Measurements from ENCODE around the gene XAB2. TPM values are rescaled to one million over a fixed set of nuclear protein-coding genes. Genes with fewer than 3 reads are reported as not detected.

Gene XAB2
- total and polyA plus RNA-seq, 2 donors (not counting 1 experiment from before 2014, with no cell fraction given): 62.7 to 93.8 TPM

DNA sequence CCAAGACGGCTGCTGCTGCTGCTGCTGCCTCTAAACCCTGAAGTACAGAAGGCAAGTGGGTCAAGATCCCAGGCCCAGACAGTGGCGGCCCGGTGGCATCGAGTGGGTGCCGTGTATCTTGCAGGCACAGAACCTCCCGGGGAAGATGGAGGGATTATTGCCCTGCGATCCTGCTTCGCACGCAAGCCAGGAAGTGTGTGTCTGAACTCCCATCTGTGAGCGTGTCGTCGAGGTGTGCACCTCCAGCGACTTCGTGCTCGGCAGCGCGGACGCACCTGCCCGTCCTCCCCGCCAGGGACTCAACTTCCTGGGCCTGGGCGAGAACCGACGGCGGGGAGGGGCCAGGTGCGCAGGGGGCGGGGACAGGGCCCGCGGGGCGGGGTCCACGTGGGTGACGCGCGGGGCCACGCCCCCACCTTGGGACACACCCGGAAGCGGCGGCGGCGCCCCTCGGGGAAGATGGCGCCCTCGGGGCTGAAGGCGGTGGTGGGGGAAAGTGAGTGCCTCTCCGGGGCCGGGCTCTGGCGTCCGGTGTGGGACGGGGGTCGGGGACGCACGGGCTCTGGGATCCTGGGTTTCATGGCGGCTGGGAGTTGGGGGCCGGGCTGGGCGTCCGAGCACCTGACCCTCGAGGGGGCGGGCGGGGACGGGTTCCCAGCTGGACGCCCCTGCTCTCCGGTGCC, 7.5 kb upstream of the XAB2 start, which contains the start of gene STXBP2:
STXBP2 (plus strand) TSS at position 420 of the 683 bp plus-strand sequence; CDS start at position 460, 40 bp downstream.
- ATAC-seq (ENCODE audit: low read depth) (peak; percentile 98), DNase-seq (peak; percentile 93)
- intact Hi-C loops (cut with micrococcal nuclease): loop anchor here (1.0 kb wide), 2 partner anchors 8 to 21 kb away; partner anchors contain the start of genes PET100 and XAB2
- POLR2A ChIA-PET: interaction anchor here (1.0 kb wide), 1 partner anchor 102 kb away, joined by 3 read pairs; no protein-coding TSS in a partner anchor
- CTCF ChIA-PET: interaction anchor here (0.5 to 2.1 kb wide), 3 partner anchors 12 to 163 kb away, joined by 4 to 7 read pairs (median 5); no protein-coding TSS in a partner anchor
- Histone ChIP-seq H3K4me3 (ENCODE audit: control extremely low read depth in 1 of 5, extremely low read depth in 1 of 5, insufficient read depth in 1 of 5, low read depth in 2 of 5, low read length in 4 of 5) (peak within 1 kb of the TSS; percentile 58 to 89 (median 80)), H3K79me2 (ENCODE audit: control insufficient read depth, insufficient read depth, low read length) (peaks cover 67% of the 10 kb centered on the region), H4K20me1 (ENCODE audit: control insufficient read depth, insufficient read depth, low read length, poor library complexity, severe bottlenecking) (peaks cover 16% of the 10 kb centered on the region), H3K4me1 (ENCODE audit: control insufficient read depth in 2 of 2, insufficient read depth in 2 of 2, low read length in 2 of 2) (peaks cover 17 to 21% of the 10 kb centered on the region in 2 donors), H3K36me3 (replicated peaks in 1 of 2; ENCODE audit: control extremely low read depth in 1 of 2, control insufficient read depth in 1 of 2, extremely low read depth in 1 of 2, insufficient read depth in 2 of 2, low read length in 1 of 2) (peaks cover 4 to 27% of the 10 kb centered on the region in 2 experiments), H3K9me3 (ENCODE audit: control extremely low read depth in 1 of 3, control insufficient read depth in 2 of 3, insufficient read depth in 1 of 3, low read length in 2 of 3) (peaks cover 0 to 7% (median 0%) of the 10 kb centered on the region in 3 donors), H2AFZ (ENCODE audit: insufficient read depth, low read depth, low read length, poor library complexity, severe bottlenecking) (peak within 1 kb of the TSS; percentile 81), H3K27ac (ENCODE audit: low read length in 2 of 2) (peak within 1 kb of the TSS; percentile 81 to 93), H3K9ac (ENCODE audit: low read length) (peak within 1 kb of the TSS; percentile 86), H3K27me3 (replicated peaks in 1 of 4; ENCODE audit: control extremely low read depth in 1 of 4, control insufficient read depth in 3 of 4, insufficient read depth in 4 of 4, low read length in 3 of 4) (no peaks in the 10 kb centered on the region), H3K4me2 (replicated peaks; ENCODE audit: low read depth, low read length, poor library complexity, severe bottlenecking) (peak within 1 kb of the TSS; percentile 97)
- H3K27ac Mint-ChIP-seq: peak within 1 kb of the TSS; percentile 94
- H3K9me3 Mint-ChIP-seq (ENCODE audit: insufficient read depth): no peaks in the 10 kb centered on the region
- 5% methylated on average over 57 of the region's 61 CpGs for WGBS (ENCODE audit: insufficient coverage)
- peak within 1 kb of the TSS; percentile 90 for H3K4me3 Mint-ChIP-seq
- H3K27me3 Mint-ChIP-seq: no peaks in the 10 kb centered on the region
- peaks cover 39% of the 10 kb centered on the region for H3K4me1 Mint-ChIP-seq
- TF ChIP-seq, protein P1, sequence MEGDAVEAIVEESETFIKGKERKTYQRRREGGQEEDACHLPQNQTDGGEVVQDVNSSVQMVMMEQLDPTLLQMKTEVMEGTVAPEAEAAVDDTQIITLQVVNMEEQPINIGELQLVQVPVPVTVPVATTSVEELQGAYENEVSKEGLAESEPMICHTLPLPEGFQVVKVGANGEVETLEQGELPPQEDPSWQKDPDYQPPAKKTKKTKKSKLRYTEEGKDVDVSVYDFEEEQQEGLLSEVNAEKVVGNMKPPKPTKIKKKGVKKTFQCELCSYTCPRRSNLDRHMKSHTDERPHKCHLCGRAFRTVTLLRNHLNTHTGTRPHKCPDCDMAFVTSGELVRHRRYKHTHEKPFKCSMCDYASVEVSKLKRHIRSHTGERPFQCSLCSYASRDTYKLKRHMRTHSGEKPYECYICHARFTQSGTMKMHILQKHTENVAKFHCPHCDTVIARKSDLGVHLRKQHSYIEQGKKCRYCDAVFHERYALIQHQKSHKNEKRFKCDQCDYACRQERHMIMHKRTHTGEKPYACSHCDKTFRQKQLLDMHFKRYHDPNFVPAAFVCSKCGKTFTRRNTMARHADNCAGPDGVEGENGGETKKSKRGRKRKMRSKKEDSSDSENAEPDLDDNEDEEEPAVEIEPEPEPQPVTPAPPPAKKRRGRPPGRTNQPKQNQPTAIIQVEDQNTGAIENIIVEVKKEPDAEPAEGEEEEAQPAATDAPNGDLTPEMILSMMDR (IDR thresholded peaks at IDR 0.05): peak; percentile 35
- TF ChIP-seq EZH2 (IDR thresholded peaks at IDR 0.05; ENCODE audit: borderline replicate concordance, insufficient read depth, low read depth, low read length, poor library complexity, severe bottlenecking): no peak

DNA sequence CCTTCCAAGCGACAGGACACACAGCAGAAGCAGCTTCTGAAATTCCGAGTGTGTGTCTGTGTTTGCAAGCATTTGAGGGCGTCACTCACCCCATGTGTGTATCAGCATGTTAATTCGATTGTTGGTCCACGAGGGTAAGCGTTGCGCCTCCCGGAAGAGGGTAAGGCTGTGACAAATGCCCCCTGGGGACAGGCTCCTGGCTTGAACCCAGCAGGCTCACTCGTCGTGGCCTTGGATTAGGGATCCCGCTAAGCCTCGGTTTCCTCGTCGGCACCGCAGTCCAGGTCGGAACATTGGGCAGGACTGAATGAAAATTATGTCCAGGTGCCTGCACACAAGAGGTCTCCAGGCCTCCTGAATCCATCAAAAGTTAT, 7.0 kb upstream of the XAB2 start:
- ATAC-seq (ENCODE audit: low read depth): no peak
- Histone ChIP-seq H4K20me1 (ENCODE audit: control insufficient read depth, insufficient read depth, low read length, poor library complexity, severe bottlenecking) (peaks cover 11% of the 10 kb centered on the region), H2AFZ (ENCODE audit: insufficient read depth, low read depth, low read length, poor library complexity, severe bottlenecking) (peak overlapping the region; percentile 81), H3K4me2 (replicated peaks; ENCODE audit: low read depth, low read length, poor library complexity, severe bottlenecking) (peak overlapping the region; percentile 97), H3K9me3 (ENCODE audit: control extremely low read depth in 1 of 3, control insufficient read depth in 2 of 3, insufficient read depth in 1 of 3, low read length in 2 of 3) (peaks cover 0 to 7% (median 0%) of the 10 kb centered on the region in 3 donors), H3K36me3 (replicated peaks in 1 of 2; ENCODE audit: control extremely low read depth in 1 of 2, control insufficient read depth in 1 of 2, extremely low read depth in 1 of 2, insufficient read depth in 2 of 2, low read length in 1 of 2) (peaks cover 4 to 27% of the 10 kb centered on the region in 2 experiments), H3K9ac (ENCODE audit: low read length) (peak overlapping the region; percentile 86), H3K27me3 (replicated peaks in 1 of 4; ENCODE audit: control extremely low read depth in 1 of 4, control insufficient read depth in 3 of 4, insufficient read depth in 4 of 4, low read length in 3 of 4) (no peaks in the 10 kb centered on the region), H3K4me1 (ENCODE audit: control insufficient read depth in 2 of 2, insufficient read depth in 2 of 2, low read length in 2 of 2) (peaks cover 17 to 21% of the 10 kb centered on the region in 2 donors), H3K4me3 (ENCODE audit: control extremely low read depth in 1 of 5, extremely low read depth in 1 of 5, insufficient read depth in 1 of 5, low read depth in 2 of 5, low read length in 4 of 5) (peak overlapping the region in 4 of 5 experiments; percentile 43 to 89 (median 80)), H3K27ac (ENCODE audit: low read length in 2 of 2) (peak overlapping the region; percentile 68 to 93), H3K79me2 (ENCODE audit: control insufficient read depth, insufficient read depth, low read length) (peaks cover 72% of the 10 kb centered on the region)
- Mint-ChIP-seq H3K4me1 (peaks cover 41% of the 10 kb centered on the region), H3K27ac (peak overlapping the region; percentile 94), H3K27me3 (no peaks in the 10 kb centered on the region), H3K4me3 (peak overlapping the region; percentile 90), H3K9me3 (ENCODE audit: insufficient read depth) (no peaks in the 10 kb centered on the region)
- TF ChIP-seq, protein P1 (IDR thresholded peaks at IDR 0.05): no peak
- TF ChIP-seq EZH2 (IDR thresholded peaks at IDR 0.05; ENCODE audit: borderline replicate concordance, insufficient read depth, low read depth, low read length, poor library complexity, severe bottlenecking): no peak
- whole genome bisulfite sequencing (ENCODE audit: insufficient coverage): 85% methylated on average over 16 of the region's 16 CpGs
- intact Hi-C loops (cut with micrococcal nuclease): no loop called here
- POLR2A ChIA-PET: interaction anchor here (0.5 to 1.2 kb wide), 2 partner anchors 10 to 14 kb away, joined by 3 read pairs; no protein-coding TSS in a partner anchor
- DNase-seq: no peak
- CTCF ChIA-PET: interaction anchor here (1.8 kb wide), 1 partner anchor 16 kb away, joined by 5 read pairs; no protein-coding TSS in a partner anchor

Measured in B cell (primary cell).